HG02884 (cell line): Measurements from ENCODE around the gene LRRC8D.
A peak's percentile ranks its signal among the peaks of the same experiment; 100 is the strongest.

Experiments used
- ATAC-seq: cut with Tn5 transposase; IDR thresholded peaks from one replicate; pipeline ENCODE4 v1.9.1; 2021; ENCODE audit warnings: mild to moderate bottlenecking, moderate library complexity; ENCODE audit not compliant: unreplicated experiment

LRRC8D gene

DNA sequence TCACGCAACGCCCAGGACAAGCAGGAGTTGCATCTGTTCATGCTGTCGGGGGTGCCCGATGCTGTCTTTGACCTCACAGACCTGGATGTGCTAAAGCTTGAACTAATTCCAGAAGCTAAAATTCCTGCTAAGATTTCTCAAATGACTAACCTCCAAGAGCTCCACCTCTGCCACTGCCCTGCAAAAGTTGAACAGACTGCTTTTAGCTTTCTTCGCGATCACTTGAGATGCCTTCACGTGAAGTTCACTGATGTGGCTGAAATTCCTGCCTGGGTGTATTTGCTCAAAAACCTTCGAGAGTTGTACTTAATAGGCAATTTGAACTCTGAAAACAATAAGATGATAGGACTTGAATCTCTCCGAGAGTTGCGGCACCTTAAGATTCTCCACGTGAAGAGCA lies 113.6 kb downstream of the LRRC8D start:
- no peak for ATAC-seq

- no peak for ATAC-seq
Observed at GRCh38 chr1:89935235-89935634, 114.4 kb downstream of the LRRC8D start.

DNA sequence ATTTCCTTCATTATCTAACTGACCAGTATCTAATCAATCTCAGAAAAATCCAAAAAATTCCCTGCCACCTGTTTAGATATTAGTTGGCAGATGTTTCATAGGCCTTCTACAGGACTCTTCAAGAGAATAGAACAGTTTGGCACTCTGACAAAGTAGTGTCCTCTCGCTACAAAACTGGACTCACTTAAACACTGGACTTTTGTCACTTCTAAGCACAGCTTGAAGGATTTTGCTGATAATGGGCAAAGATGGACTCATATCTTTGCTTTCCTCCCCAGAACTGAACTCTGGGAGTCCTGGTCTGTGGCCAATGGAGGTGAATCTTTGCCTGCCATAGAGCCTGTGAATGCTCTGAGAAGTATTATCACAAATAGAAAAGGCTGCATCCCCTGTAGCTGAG lies 115.9 kb downstream of the LRRC8D start:
- no peak for ATAC-seq

- ATAC-seq: no peak
Observed at GRCh38 chr1:89938171-89939055, 117.6 kb downstream of the LRRC8D start.

- ATAC-seq: no peak
Observed at GRCh38 chr1:89939059-89939570, 118.3 kb downstream of the LRRC8D start.

DNA sequence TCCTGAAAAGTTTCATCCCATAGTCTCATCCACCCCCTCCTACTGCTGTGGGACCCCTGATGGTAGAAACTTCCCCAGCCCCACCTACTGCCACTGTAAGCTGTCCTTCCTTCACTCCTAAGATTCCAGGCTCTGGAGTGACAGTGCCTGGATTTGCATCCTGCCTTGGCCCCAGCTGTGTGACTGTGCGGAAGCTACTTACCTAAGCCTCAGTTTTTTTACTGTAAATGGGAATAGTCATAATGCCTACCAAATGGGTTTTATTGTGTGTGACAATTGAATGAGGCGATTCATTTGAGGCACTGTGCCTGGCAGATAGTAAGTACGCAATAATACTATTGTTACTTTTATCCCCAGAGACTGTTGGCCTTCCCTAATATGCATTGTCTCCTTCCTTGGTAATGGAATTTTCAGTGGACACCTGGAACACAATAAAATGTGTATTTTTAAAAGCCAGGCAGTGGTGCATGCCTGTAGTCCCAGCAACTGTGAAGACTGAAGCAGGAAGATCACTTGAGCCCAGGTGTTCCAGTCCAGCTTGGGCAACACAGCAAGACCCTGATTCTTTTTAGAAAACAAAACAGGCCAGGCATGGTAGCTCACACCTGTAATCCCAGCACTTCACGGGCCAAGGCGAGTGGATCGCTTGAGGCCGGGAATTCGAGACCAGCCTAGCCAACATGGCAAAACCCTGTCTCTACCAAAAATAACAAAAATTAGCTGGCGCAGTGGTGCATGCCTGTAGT lies 119.0 kb downstream of the LRRC8D start:
- ATAC-seq: no peak

DNA sequence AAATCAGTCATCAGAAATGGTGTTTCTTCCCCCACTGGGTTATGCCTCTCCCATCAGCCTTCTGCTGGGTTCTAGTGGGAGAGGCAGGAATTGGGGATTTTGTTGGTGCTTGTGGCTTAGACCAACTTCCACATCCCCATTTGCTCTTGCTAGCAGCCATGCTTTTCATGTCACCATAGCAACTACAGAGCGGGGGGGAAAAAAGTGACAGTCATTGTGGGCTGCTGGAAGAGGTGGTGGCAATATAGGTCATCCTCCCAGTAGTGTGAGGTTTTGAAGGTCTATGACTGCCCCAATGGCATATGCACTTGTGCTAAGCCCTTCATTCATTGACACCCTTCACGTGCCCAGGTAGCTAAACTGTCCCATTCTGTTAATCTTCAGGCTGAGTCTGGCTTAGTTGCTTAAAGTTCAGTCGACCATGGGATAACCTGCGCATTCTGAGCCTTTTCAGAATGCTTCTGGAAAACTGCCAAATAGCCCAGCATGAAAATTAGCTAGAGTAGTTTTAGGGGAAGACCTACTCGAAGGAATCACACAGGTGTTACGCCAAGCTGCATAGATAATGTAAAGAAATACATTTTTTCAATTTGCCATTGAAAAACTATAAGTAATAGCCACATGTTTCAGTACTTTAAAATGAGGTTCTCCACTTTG lies 120.4 kb downstream of the LRRC8D start:
- ATAC-seq: peak; percentile 38

DNA sequence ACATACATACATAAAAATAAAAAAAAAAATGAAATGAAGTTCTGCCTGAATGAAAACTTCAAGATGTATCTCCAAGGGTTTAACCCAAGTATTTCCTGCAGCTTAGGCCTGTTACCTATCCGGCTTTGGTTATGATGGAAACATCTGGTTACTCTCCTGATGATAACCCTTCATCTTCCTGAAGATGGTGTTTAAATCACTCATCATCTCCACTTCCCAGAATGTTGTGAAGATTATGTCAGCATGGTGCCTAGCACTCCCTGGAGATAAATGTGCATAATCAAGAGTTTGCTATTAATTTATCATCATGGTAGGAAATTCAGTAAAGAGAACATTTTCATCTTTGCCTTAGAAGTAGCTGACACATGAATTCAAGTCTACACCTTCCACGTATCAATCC lies 121.2 kb downstream of the LRRC8D start:
- ATAC-seq: no peak

GRCh38 chr1:89942825-89943658 lies 122.2 kb downstream of the LRRC8D start:
- no peak for ATAC-seq

- ATAC-seq: no peak
Observed at GRCh38 chr1:89943846-89944781, 123.3 kb downstream of the LRRC8D start.

DNA sequence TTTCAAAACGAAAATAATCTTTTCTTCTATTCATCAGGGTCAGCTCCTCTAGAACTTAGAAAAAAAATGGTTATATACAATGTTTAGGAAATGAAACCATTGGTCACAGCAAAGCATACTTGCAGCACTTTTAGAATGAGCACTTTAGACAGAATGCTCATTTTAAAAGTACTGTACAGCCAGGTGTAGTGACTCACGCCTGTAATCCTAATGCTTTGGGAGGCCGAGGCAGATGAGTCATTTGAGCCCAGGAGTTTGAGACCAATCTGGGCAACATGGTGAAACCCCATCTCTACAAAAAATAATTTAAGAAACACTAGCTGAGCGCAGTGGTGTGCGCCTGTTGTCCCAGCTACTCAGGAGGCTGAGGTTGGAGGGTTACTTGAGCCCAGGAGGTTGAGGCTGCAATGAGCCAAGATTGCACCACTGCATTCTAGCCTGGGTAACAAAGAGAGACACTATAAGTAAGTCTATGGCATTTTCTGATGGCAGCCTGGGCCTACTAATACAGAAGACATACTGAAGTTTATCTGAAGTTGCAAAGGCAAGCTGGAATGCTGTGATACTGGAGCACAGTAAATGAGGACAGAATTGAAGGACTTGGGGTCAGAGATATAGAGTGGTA lies 125.1 kb downstream of the LRRC8D start:
- peak; percentile 91 for ATAC-seq

DNA sequence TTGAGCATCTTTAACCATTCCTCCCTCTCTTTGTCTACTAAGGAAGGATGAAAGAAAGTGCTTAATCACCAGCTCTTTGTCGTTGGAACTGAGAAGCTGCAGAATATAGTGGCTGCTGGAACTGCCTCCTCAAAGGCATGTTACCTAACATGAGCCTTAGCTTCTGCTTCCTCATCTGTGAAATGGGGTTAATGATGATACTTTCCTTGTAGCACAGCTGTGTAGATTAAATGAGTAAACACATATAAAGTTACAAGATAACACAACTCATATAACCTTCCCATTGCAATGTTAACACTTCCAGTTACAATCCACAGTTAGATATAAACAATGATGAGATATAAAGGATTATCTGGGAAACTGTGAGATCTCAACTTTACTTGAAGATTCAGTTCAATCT lies 125.7 kb downstream of the LRRC8D start:
- ATAC-seq: no peak

DNA sequence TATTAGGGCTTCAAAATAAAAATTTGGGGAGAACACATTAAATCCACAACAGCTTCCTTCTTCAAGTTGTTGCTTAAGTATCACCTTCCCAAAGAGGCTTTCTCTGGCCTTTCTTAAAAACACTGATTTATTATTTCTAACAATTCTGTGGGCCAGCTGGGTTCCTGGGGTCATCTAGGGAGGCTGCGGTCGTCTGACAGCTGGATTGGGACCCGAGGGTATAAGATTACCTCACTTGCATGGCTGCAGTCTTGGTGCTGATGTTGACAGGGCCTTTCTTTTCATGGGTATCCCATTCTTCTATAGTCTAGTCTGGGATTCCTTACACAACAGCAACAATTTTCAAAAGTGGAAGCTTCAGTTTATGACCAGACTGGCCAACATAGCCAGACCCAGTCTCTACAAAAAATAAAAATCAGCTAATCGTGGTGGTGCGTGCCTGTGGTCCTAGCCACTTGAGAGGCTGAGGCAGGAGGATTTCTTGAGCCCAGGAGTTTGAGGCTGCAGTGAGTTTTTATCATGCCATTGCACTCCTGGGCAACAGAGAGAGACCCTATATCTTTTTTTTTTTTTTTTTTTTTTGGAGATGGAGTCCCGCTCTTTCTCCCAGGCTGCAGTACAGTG lies 128.0 kb downstream of the LRRC8D start:
- ATAC-seq: no peak

DNA sequence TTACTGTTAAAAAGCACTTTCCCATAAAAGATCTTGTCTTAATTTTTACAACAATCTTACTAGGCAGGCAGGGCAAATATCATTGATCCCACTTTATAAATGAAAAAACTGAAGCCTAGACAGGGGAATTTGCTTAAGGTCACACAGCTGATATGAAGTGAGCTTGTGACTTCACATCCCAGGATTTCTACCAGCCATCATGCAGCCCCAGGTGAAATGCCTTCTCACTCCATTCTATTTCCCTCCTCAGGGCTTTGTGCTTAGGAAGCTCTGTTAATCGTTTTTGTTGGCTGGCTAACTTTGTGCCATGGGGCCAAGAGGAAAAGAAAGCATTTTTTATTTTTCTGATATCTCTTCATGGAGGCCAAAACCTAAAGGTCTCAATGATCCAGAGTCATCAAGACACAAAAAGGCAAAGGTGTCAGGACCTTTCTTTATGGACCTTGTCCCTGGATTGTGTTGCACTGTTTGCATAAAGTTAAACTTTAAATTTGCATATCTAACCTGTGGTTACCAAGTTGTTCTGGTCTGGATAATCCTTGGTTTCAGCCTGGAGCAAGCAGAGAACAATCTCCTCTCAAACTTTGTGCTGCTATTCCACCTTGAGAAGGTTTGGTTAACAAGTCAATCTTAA lies 129.3 kb downstream of the LRRC8D start:
- no peak for ATAC-seq

- no peak for ATAC-seq
Observed at GRCh38 chr1:89950703-89951102, 129.9 kb downstream of the LRRC8D start.

DNA sequence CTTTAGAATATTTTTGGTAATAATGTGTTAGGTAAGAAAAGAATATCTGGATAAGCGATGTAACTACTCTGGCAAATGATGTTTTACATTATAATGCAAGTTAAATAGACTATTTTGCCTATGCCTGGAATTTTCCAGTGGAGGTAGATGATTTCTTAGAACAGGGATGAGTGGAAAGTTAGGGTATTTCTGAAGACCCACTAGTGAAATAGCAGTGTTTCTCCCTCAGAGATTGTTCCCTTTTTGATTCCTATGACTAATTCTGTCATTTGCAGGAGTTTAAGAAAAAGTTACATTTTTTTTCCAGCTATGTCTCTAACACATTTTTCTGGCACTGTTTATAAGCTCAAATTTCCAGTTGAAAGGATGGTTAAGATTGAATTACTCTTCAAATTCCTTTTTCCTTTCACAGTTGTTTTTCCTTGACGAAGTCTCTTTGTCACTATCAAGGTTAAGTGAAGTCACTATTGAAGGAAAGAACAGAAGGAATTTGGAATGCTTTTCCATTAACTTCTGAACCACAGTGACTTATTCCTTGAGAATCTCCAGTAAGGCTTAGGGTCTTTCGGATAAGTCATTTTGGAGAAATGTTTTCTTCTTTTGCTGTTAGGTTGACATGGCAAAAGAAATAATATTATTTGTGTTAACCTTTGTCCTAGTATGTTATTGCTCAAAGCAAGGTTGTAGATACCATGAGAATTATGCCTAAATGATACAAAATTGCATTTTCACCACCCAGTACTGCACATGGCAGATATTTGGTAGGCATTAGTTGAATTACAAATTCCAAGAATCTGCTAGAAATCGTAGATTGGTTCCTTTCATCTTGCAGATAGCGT lies 131.2 kb downstream of the LRRC8D start:
- ATAC-seq: no peak

DNA sequence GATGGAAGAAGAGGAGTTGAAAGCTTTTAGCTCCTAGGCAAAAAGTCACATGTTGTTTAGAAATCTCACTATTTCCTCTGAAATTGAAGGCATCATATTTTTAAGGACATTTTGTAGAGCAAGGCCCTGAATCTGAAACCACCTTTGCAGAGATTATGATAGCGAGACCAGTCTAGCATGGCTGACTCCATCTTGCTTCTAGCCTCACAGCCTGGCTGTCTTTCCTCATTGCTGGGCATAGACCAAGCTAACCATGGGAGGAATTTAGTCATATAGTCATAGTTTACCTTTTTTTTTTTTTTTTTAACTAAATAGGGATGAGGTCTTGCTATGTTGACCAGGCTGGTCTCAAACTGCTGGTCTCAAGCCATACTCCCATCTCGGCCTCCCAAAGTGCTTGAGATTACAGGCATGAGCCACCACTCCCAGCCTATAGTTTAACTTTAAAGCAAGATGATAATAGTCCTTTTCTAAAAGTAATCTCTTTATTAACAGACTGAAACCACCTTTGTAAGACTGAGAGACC lies 131.8 kb downstream of the LRRC8D start:
- ATAC-seq: peak; percentile 12
